GM23338 (cell line): ENCODE results near the gene NUCKS1. TPM values are rescaled to one million over a fixed set of nuclear protein-coding genes. Genes with fewer than 3 reads are reported as not detected.

Source experiments
- ATAC-seq: fragments of 200-7000 bp; cut with Tn5 transposase; 3 replicates; pipeline ENCODE4 v1.9.1; 2020
- DNase-seq: peaks from one replicate; pipeline ENCODE4 v3.0.0-alpha.2; 2015; ENCODE audit warnings: low spot score
- H2AFZ ChIP-seq: fragments of 200-600 bp; sonication (generic); 2 replicates; pipeline ENCODE4 v1.8.0; 2016; ENCODE audit warnings: antibody characterized with exemption, mild to moderate bottlenecking, moderate library complexity
- H3F3A ChIP-seq: fragments of 200-600 bp; sonication (generic); replicated peaks from 2 replicates; pipeline ENCODE4 v1.8.0; 2017; ENCODE audit warnings: antibody characterized with exemption, mixed run types, low read depth
- H3K27ac ChIP-seq: fragments of 200-600 bp; sonication (generic); 2 replicates; pipeline ENCODE4 v1.6.1; 2016; ENCODE audit warnings: low read depth
- H3K27me3 ChIP-seq: fragments of 200-600 bp; sonication (generic); 2 replicates; pipeline ENCODE4 v1.8.0; 2016; ENCODE audit warnings: mild to moderate bottlenecking, mixed run types, moderate library complexity; ENCODE audit not compliant: insufficient read depth
- H3K36me3 ChIP-seq: fragments of 200-600 bp; sonication (generic); 2 replicates; pipeline ENCODE4 v1.8.0; 2016; ENCODE audit warnings: mild to moderate bottlenecking; ENCODE audit not compliant: insufficient read depth
- H3K4me1 ChIP-seq: fragments of 200-600 bp; sonication (generic); 2 replicates; pipeline ENCODE4 v1.8.0; 2016; ENCODE audit warnings: mild to moderate bottlenecking, moderate library complexity; ENCODE audit not compliant: insufficient read depth
- H3K4me2 ChIP-seq: fragments of 200-600 bp; sonication (generic); 2 replicates; pipeline ENCODE4 v1.7.1; 2017; ENCODE audit warnings: mixed run types
- H3K4me3 ChIP-seq: fragments of 200-600 bp; sonication (generic); 2 replicates; pipeline ENCODE4 v1.6.1; 2016; ENCODE audit warnings: mixed run types
- H3K79me2 ChIP-seq: fragments of 200-600 bp; sonication (generic); replicated peaks from 2 replicates; pipeline ENCODE4 v1.8.0; 2017; ENCODE audit warnings: mild to moderate bottlenecking; ENCODE audit not compliant: insufficient read depth
- H3K9me2 ChIP-seq: fragments of 200-600 bp; sonication (generic); 2 replicates; pipeline ENCODE4 v1.8.0; 2017; ENCODE audit not compliant: insufficient read depth
- H4K20me1 ChIP-seq: fragments of 200-600 bp; sonication (generic); replicated peaks from 2 replicates; pipeline ENCODE4 v1.8.0; 2017; ENCODE audit warnings: mild to moderate bottlenecking; ENCODE audit not compliant: insufficient read depth
- H3K27ac Mint-ChIP-seq: 2 replicates; pipeline ENCODE4 v1.8.0; 2020; ENCODE audit warnings: inconsistent platforms, mild to moderate bottlenecking, moderate library complexity, mixed read lengths
- H3K27me3 Mint-ChIP-seq: 3 replicates; pipeline ENCODE4 v1.8.0; 2022; ENCODE audit warnings: low read depth, mild to moderate bottlenecking, moderate library complexity, mixed read lengths, inconsistent platforms; ENCODE audit not compliant: insufficient read depth, poor library complexity
- H3K36me3 Mint-ChIP-seq: 3 replicates; pipeline ENCODE4 v1.8.0; 2021; ENCODE audit warnings: low read depth, mild to moderate bottlenecking, inconsistent platforms, moderate library complexity, mixed read lengths
- H3K4me1 Mint-ChIP-seq: 3 replicates; pipeline ENCODE4 v1.8.0; 2020; ENCODE audit warnings: mild to moderate bottlenecking, inconsistent platforms, mixed read lengths
- H3K4me3 Mint-ChIP-seq: 3 replicates; pipeline ENCODE4 v1.8.0; 2021; ENCODE audit warnings: moderate library complexity, mild to moderate bottlenecking, inconsistent platforms, mixed read lengths
- H3K9me3 Mint-ChIP-seq: 3 replicates; pipeline ENCODE4 v1.8.0; 2020; ENCODE audit warnings: moderate library complexity, mild to moderate bottlenecking, inconsistent platforms, mixed read lengths
- ETS1 ChIP-seq: IDR thresholded peaks from 2 replicates; pipeline ENCODE4 v1.6.1; 2016; ENCODE audit warnings: antibody characterized with exemption
- EZH2 ChIP-seq: fragments of 200-600 bp; sonication (generic); IDR thresholded peaks from one replicate; pipeline ENCODE4 v1.8.0; 2017; ENCODE audit warnings: antibody characterized with exemption, mild to moderate bottlenecking, low read depth; ENCODE audit not compliant: unreplicated experiment
- EZH2phosphoT487 ChIP-seq: fragments of 200-600 bp; sonication (generic); IDR thresholded peaks from one replicate; pipeline ENCODE4 v1.8.1; 2018; ENCODE audit warnings: antibody characterized with exemption; ENCODE audit not compliant: unreplicated experiment
- JUNB ChIP-seq: IDR thresholded peaks from one replicate; pipeline ENCODE4 v1.6.1; 2016; ENCODE audit warnings: antibody characterized with exemption; ENCODE audit not compliant: unreplicated experiment
- NANOG ChIP-seq: IDR thresholded peaks from 2 replicates; pipeline ENCODE4 v1.6.1; 2016; ENCODE audit warnings: antibody characterized with exemption, borderline replicate concordance
- POLR2AphosphoS5 ChIP-seq: IDR thresholded peaks from 2 replicates; pipeline ENCODE4 v1.6.1; 2016; ENCODE audit warnings: antibody characterized with exemption, low read depth
- REST ChIP-seq: IDR thresholded peaks from one replicate; pipeline ENCODE4 v1.6.1; 2018; ENCODE audit warnings: antibody characterized with exemption; ENCODE audit not compliant: unreplicated experiment
- STAT1 ChIP-seq: IDR thresholded peaks from one replicate; pipeline ENCODE4 v1.6.1; 2016; ENCODE audit warnings: antibody characterized with exemption; ENCODE audit not compliant: unreplicated experiment
- ZNF114 ChIP-seq: fragments of 250-450 bp; sonication (Bioruptor Pico); IDR thresholded peaks from 2 replicates; pipeline ENCODE4 v1.5.0; 2020; ENCODE audit warnings: mild to moderate bottlenecking, moderate library complexity
- ZNF331 ChIP-seq: fragments of 250-450 bp; sonication (Bioruptor Pico); IDR thresholded peaks from 2 replicates; pipeline ENCODE4 v1.5.0; 2020; ENCODE audit warnings: low read depth, mild to moderate bottlenecking, moderate library complexity
- polyA plus RNA-seq: library from polyadenylated mRNA; unstranded; fragments of >200 nt; fragmentation: Nextera tagmentation; extraction: Ambion mirVana; gene quantifications from 2 replicates; pipeline ENCODE4 v1.2.1, GENCODE V29; 2016
- total RNA-seq: library from RNA; depleted of rRNA; stranded (reverse); fragments of >200 nt; shearing (Covaris generic); gene quantifications from 2 replicates; pipeline ENCODE4 v1.2.3, GENCODE V29; 2014
- TF ChIP-seq, protein P1 (sequence below): fragments of 250-450 bp; sonication (Bioruptor Pico); IDR thresholded peaks from 2 replicates; pipeline ENCODE4 v1.5.0; 2020; ENCODE audit warnings: mild to moderate bottlenecking, moderate library complexity

The NUCKS1 gene
- total and polyA plus RNA-seq, 2 experiments from 2014 or later = 255 to 307 TPM

DNA sequence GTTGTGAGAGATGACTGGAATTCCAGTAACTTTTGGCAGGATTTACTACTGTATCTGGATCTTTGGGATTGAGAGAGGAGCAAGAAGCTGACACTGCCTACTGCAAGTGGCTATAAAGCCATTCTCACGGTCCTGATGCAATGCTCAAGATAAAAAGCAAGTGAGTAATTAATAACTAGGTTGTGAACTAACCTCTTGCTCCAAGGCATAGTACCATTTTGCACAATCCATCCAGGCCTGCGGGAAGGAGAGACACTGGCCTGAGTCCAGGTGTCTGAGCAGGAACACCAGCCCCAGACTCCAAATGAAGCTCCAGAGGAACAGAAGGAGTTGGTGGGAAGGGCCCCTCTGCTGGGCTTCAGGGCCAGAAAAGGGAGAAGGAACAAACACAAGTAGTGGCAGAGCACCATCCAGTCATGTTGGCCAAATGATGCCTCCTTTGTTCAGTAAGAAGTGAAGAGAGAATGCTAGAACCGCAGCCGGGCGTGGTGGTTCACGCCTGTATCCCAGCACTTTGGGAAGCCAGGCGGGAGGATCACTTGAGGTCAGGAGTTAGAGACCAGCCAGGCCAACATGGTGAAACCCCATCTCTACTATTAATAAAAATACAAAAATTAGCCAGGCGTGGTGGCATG lies 59.7 kb downstream of the NUCKS1 start:
- Mint-ChIP-seq H3K27me3 (peaks cover 14% of the 10 kb centered on the region), H3K9me3 (no peaks in the 10 kb centered on the region), H3K27ac (no peak overlapping the region), H3K4me1 (peaks cover 29% of the 10 kb centered on the region), H3K4me3 (no peak overlapping the region; the same call in 2 of the 3 replicates), H3K36me3 (no peaks in the 10 kb centered on the region)
- Histone ChIP-seq H3K4me2 (no peak overlapping the region), H3K27ac (no peak overlapping the region), H4K20me1 (no peaks in the 10 kb centered on the region), H3K79me2 (no peaks in the 10 kb centered on the region), H3F3A (no peaks in the 10 kb centered on the region), H3K4me3 (no peak overlapping the region), H3K9me2 (no peaks in the 10 kb centered on the region; the same call in 1 of the 2 replicates), H2AFZ (no peak overlapping the region), H3K36me3 (no peaks in the 10 kb centered on the region), H3K4me1 (peaks cover 16% of the 10 kb centered on the region), H3K27me3 (no peaks in the 10 kb centered on the region)
- DNase-seq (no peak), ATAC-seq (no peak)
- no peak for TF ChIP-seq ETS1
- TF ChIP-seq EZH2phosphoT487 = no peak
- no peak for TF ChIP-seq NANOG
- no peak for TF ChIP-seq ZNF114 (CRISPR knock-in tag)
- TF ChIP-seq EZH2 = no peak

DNA sequence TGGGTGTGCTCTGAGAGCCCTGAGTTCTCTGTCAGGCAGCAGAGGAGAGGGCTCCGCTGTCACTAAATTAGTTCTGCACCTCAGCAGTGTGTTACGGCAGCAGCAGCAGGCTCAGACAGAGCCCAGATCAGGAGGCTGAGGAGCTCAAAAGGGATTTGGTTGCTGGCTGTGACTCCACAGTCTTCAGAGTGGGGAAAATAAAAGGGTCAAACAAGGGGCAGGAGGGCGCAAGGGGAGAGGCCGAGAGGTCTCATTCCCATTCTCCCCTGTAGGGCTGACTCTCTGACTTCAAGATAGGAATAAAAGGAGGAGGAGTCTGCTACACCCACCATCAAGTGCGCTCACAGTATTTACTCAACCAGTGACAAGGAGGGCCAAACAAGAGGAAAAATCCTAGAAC lies 60.5 kb downstream of the NUCKS1 start:
- Mint-ChIP-seq H3K27ac (no peak overlapping the region), H3K4me1 (peaks cover 29% of the 10 kb centered on the region), H3K27me3 (peaks cover 16% of the 10 kb centered on the region), H3K36me3 (no peaks in the 10 kb centered on the region), H3K4me3 (no peak overlapping the region), H3K9me3 (no peaks in the 10 kb centered on the region; the same call in 2 of the 3 replicates)
- H4K20me1 ChIP-seq = no peaks in the 10 kb centered on the region
- no peaks in the 10 kb centered on the region for H3K27me3 ChIP-seq
- H3K4me1 ChIP-seq = peaks cover 16% of the 10 kb centered on the region
- no peak overlapping the region for H3K4me3 ChIP-seq
- H3K79me2 ChIP-seq = no peaks in the 10 kb centered on the region
- H3K9me2 ChIP-seq = no peaks in the 10 kb centered on the region; the same call in 1 of the 2 replicates
- H3F3A ChIP-seq = no peaks in the 10 kb centered on the region
- no peak for DNase-seq
- H2AFZ ChIP-seq = no peak overlapping the region
- no peak overlapping the region for H3K27ac ChIP-seq
- no peak overlapping the region for H3K4me2 ChIP-seq
- no peaks in the 10 kb centered on the region for H3K36me3 ChIP-seq
- peak; percentile 81 for ATAC-seq
- TF ChIP-seq EZH2 = no peak
- TF ChIP-seq REST = no peak
- no peak for TF ChIP-seq STAT1
- TF ChIP-seq ZNF331 (CRISPR knock-in tag) = no peak
- no peak for TF ChIP-seq POLR2AphosphoS5
- TF ChIP-seq ZNF114 (CRISPR knock-in tag) = no peak
- TF ChIP-seq JUNB = no peak
- no peak for TF ChIP-seq NANOG
- TF ChIP-seq, protein P1, sequence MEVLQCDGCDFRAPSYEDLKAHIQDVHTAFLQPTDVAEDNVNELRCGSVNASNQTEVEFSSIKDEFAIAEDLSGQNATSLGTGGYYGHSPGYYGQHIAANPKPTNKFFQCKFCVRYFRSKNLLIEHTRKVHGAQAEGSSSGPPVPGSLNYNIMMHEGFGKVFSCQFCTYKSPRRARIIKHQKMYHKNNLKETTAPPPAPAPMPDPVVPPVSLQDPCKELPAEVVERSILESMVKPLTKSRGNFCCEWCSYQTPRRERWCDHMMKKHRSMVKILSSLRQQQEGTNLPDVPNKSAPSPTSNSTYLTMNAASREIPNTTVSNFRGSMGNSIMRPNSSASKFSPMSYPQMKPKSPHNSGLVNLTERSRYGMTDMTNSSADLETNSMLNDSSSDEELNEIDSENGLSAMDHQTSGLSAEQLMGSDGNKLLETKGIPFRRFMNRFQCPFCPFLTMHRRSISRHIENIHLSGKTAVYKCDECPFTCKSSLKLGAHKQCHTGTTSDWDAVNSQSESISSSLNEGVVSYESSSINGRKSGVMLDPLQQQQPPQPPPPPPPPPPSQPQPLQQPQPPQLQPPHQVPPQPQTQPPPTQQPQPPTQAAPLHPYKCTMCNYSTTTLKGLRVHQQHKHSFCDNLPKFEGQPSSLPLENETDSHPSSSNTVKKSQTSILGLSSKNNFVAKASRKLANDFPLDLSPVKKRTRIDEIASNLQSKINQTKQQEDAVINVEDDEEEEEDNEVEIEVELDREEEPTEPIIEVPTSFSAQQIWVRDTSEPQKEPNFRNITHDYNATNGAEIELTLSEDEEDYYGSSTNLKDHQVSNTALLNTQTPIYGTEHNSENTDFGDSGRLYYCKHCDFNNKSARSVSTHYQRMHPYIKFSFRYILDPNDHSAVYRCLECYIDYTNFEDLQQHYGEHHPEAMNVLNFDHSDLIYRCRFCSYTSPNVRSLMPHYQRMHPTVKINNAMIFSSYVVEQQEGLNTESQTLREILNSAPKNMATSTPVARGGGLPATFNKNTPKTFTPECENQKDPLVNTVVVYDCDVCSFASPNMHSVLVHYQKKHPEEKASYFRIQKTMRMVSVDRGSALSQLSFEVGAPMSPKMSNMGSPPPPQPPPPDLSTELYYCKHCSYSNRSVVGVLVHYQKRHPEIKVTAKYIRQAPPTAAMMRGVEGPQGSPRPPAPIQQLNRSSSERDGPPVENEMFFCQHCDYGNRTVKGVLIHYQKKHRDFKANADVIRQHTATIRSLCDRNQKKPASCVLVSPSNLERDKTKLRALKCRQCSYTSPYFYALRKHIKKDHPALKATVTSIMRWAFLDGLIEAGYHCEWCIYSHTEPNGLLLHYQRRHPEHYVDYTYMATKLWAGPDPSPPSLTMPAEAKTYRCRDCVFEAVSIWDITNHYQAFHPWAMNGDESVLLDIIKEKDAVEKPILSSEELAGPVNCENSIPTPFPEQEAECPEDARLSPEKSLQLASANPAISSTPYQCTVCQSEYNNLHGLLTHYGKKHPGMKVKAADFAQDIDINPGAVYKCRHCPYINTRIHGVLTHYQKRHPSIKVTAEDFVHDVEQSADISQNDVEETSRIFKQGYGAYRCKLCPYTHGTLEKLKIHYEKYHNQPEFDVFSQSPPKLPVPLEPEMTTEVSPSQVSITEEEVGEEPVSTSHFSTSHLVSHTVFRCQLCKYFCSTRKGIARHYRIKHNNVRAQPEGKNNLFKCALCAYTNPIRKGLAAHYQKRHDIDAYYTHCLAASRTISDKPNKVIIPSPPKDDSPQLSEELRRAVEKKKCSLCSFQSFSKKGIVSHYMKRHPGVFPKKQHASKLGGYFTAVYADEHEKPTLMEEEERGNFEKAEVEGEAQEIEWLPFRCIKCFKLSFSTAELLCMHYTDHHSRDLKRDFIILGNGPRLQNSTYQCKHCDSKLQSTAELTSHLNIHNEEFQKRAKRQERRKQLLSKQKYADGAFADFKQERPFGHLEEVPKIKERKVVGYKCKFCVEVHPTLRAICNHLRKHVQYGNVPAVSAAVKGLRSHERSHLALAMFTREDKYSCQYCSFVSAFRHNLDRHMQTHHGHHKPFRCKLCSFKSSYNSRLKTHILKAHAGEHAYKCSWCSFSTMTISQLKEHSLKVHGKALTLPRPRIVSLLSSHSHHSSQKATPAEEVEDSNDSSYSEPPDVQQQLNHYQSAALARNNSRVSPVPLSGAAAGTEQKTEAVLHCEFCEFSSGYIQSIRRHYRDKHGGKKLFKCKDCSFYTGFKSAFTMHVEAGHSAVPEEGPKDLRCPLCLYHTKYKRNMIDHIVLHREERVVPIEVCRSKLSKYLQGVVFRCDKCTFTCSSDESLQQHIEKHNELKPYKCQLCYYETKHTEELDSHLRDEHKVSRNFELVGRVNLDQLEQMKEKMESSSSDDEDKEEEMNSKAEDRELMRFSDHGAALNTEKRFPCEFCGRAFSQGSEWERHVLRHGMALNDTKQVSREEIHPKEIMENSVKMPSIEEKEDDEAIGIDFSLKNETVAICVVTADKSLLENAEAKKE (CRISPR knock-in tag) = no peak
- no peak for TF ChIP-seq EZH2phosphoT487
